ENCODE data around the gene VPS72. TPM values are rescaled to one million over a fixed set of nuclear protein-coding genes. Genes with fewer than 3 reads are reported as not detected.
A peak's percentile ranks its signal among the peaks of the same experiment; 100 is the strongest.

The VPS72 gene
- polyA plus RNA-seq, 1 donor (not counting 4 experiments of a cell fraction or from before 2014, with no cell fraction given), result 69.9 TPM

DNA sequence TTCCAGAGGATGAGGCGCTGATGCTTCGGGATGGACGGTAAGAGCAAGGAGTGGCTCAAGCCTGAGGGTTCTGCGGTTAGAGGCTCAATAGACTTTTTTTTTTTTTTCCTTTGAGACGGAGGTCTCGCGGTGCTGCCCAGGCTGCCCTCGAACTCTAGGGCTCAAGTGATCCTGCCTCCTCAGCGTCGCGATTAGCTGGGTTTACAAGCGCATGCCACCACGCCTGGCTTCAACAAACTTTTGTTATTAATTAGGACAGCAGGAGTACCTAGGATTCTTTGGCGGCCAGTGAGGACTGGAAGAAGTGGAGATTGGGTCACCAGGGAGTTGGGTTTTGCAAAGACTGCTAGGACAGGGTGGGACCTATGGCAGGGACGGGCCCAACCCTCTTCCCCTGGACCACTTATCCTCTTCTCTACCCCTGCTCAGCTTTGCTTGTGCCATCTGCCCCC lies 23.5 kb downstream of the VPS72 start:
- Histone ChIP-seq H3K36me3 (ENCODE audit: control insufficient read depth in 2 of 2, extremely low read depth in 1 of 2, insufficient read depth in 2 of 2, low read length in 2 of 2) (peaks cover 3 to 14% of the 10 kb centered on the region in 2 experiments), H3K4me2 (ENCODE audit: control insufficient read depth, extremely low read depth, insufficient read depth, low read depth, low read length) (peak overlapping the region; percentile 91), H3K79me2 (ENCODE audit: control insufficient read depth, insufficient read depth, low read length) (peaks cover 18% of the 10 kb centered on the region), H4K20me1 (ENCODE audit: control insufficient read depth, extremely low read depth, insufficient read depth, low read length) (no peaks in the 10 kb centered on the region), H3K27me3 (ENCODE audit: control insufficient read depth, extremely low read depth, insufficient read depth, low read length) (no peaks in the 10 kb centered on the region), H2AFZ (ENCODE audit: control insufficient read depth, low read length) (peak overlapping the region; percentile 82), H3K27ac (ENCODE audit: control insufficient read depth, insufficient read depth, low read length) (peak overlapping the region; percentile 83), H3K4me1 (ENCODE audit: control insufficient read depth, extremely low read depth, insufficient read depth, low read length) (peaks cover 12% of the 10 kb centered on the region), H3K9me3 (ENCODE audit: control insufficient read depth, low read depth, low read length) (no peaks in the 10 kb centered on the region), H3K4me3 (ENCODE audit: control insufficient read depth in 2 of 3, extremely low read depth in 1 of 3, insufficient read depth in 2 of 3, low read depth in 1 of 3, low read length in 3 of 3) (peak overlapping the region; percentile 65 to 94 (median 68)), H3K9ac (ENCODE audit: control insufficient read depth, extremely low read depth, insufficient read depth, low read length) (peak overlapping the region; percentile 88), H3K9me1 (ENCODE audit: control insufficient read depth, extremely low read depth, insufficient read depth, low read length) (peaks cover 2% of the 10 kb centered on the region)
- dilution Hi-C loops (cut with MboI; ENCODE audit: extremely low pct_ligation_motif_present, low sequenced_read_pairs), result no loop called here
- DNase-seq (ENCODE audit: low read depth, low spot score), result no peak
- TF ChIP-seq, protein P1, sequence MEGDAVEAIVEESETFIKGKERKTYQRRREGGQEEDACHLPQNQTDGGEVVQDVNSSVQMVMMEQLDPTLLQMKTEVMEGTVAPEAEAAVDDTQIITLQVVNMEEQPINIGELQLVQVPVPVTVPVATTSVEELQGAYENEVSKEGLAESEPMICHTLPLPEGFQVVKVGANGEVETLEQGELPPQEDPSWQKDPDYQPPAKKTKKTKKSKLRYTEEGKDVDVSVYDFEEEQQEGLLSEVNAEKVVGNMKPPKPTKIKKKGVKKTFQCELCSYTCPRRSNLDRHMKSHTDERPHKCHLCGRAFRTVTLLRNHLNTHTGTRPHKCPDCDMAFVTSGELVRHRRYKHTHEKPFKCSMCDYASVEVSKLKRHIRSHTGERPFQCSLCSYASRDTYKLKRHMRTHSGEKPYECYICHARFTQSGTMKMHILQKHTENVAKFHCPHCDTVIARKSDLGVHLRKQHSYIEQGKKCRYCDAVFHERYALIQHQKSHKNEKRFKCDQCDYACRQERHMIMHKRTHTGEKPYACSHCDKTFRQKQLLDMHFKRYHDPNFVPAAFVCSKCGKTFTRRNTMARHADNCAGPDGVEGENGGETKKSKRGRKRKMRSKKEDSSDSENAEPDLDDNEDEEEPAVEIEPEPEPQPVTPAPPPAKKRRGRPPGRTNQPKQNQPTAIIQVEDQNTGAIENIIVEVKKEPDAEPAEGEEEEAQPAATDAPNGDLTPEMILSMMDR (optimal IDR thresholded peaks at IDR 0.05 in 1 of 3, IDR thresholded peaks at IDR 0.05 in 1 of 3, conservative IDR thresholded peaks at IDR 0.05 in 1 of 3; ENCODE audit: extremely low read depth in 1 of 3, insufficient read depth in 2 of 3, low read length in 3 of 3), result no peak
- no peak for TF ChIP-seq EZH2 (IDR thresholded peaks at IDR 0.05; ENCODE audit: low read length)
- FAIRE-seq, result no peak

DNA sequence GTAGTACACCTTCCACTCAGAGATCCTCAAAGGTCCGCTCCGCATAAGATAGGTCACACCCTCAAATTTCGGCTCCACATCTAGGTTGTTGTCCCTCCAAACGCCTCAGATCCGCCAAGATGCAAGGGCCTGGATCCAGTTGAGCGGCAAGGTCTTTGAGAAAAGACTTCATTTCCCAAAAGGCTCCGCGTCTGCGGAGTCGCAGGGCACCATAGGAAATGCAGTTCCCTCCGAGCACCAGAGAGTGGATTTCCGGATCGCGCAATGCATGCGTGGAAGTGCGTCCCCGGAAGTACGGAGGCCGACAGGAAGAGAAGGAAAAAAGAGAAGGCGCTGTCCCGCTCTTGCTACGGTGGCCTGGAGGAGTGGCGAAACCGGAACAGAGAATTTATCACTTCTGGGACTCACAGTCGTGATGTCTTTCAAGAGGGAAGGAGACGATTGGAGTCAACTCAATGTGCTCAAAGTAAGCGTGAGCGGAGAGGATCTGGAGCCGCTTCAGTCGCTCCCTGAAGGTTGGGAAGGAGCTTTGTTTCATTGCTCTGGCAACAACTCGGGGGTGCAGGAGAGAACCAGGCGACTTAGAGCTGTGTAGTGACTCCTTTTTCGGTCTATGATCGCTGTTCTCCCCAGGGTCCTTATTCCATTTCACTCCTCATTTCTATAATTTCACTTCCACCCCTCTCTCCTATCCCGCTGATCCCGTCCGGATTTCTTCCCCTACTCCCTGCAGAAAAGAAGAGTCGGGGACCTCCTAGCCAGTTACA lies 24.1 kb downstream of the VPS72 start, which contains the start of the genes LYSMD1 and SCNM1:
Gene LYSMD1, minus strand, starts transcription at position 165 of the 767 bp plus-strand sequence. CDS start 644 bp downstream, outside the sequence.
Gene SCNM1, plus strand, starts transcription at position 407 of the 767 bp plus-strand sequence. Its CDS starts 9 bp downstream, at position 416.
- DNase-seq (ENCODE audit: low read depth, low spot score) (peak; percentile 85), FAIRE-seq (peak; percentile 82)
- no peaks in the 10 kb centered on the region for H3K27me3 ChIP-seq (ENCODE audit: control insufficient read depth, extremely low read depth, insufficient read depth, low read length)
- dilution Hi-C loops (cut with MboI; ENCODE audit: extremely low pct_ligation_motif_present, low sequenced_read_pairs), result no loop called here
- H3K79me2 ChIP-seq (ENCODE audit: control insufficient read depth, insufficient read depth, low read length), result peaks cover 18% of the 10 kb centered on the region
- peak within 1 kb of the TSS; percentile 88 for H2AFZ ChIP-seq (ENCODE audit: control insufficient read depth, low read length)
- peak within 1 kb of the TSS; percentile 83 for H3K27ac ChIP-seq (ENCODE audit: control insufficient read depth, insufficient read depth, low read length)
- peak within 1 kb of the TSS; percentile 65 to 94 (median 68) for H3K4me3 ChIP-seq (ENCODE audit: control insufficient read depth in 2 of 3, extremely low read depth in 1 of 3, insufficient read depth in 2 of 3, low read depth in 1 of 3, low read length in 3 of 3)
- no peak for TF ChIP-seq EZH2 (IDR thresholded peaks at IDR 0.05; ENCODE audit: low read length)
- TF ChIP-seq, protein P1 (optimal IDR thresholded peaks at IDR 0.05 in 1 of 3, IDR thresholded peaks at IDR 0.05 in 1 of 3, conservative IDR thresholded peaks at IDR 0.05 in 1 of 3; ENCODE audit: extremely low read depth in 1 of 3, insufficient read depth in 2 of 3, low read length in 3 of 3), result peak in 1 of 3 experiments; percentile 4
- peaks cover 2% of the 10 kb centered on the region for H3K9me1 ChIP-seq (ENCODE audit: control insufficient read depth, extremely low read depth, insufficient read depth, low read length)
- H3K4me2 ChIP-seq (ENCODE audit: control insufficient read depth, extremely low read depth, insufficient read depth, low read depth, low read length), result peak within 1 kb of the TSS; percentile 96
- H4K20me1 ChIP-seq (ENCODE audit: control insufficient read depth, extremely low read depth, insufficient read depth, low read length), result no peaks in the 10 kb centered on the region
- H3K9ac ChIP-seq (ENCODE audit: control insufficient read depth, extremely low read depth, insufficient read depth, low read length), result peak within 1 kb of the TSS; percentile 88
- peaks cover 12% of the 10 kb centered on the region for H3K4me1 ChIP-seq (ENCODE audit: control insufficient read depth, extremely low read depth, insufficient read depth, low read length)
- H3K36me3 ChIP-seq (ENCODE audit: control insufficient read depth in 2 of 2, extremely low read depth in 1 of 2, insufficient read depth in 2 of 2, low read length in 2 of 2), result peaks cover 3 to 16% of the 10 kb centered on the region in 2 experiments
- H3K9me3 ChIP-seq (ENCODE audit: control insufficient read depth, low read depth, low read length), result no peaks in the 10 kb centered on the region

Data from keratinocyte (primary cell).